Fibroblast of lung (primary cell): ENCODE measurements around the gene CLEC17A. TPM values are rescaled to one million over a fixed set of nuclear protein-coding genes. Genes with fewer than 3 reads are reported as not detected.

Experiments
- DNase-seq, 2 donors: peaks; one replicate each; pipeline versions ENCODE4 v3.0.0 to v3.0.0-alpha.2; 2010; ENCODE audit warnings: low read depth in 2 of 2
- H2AFZ ChIP-seq: 2 replicates; pipeline ENCODE4 v1.5.1; 2012; ENCODE audit warnings: low read length, control low read depth, inconsistent platforms
- H3K27ac ChIP-seq: 2 replicates; pipeline ENCODE4 v1.5.1; 2011; ENCODE audit warnings: low read length, control low read depth; ENCODE audit not compliant: insufficient read depth
- H3K27me3 ChIP-seq: 2 replicates; pipeline ENCODE4 v1.5.1; 2011; ENCODE audit warnings: mild to moderate bottlenecking, low read length; ENCODE audit not compliant: control insufficient read depth, insufficient read depth
- H3K36me3 ChIP-seq: 2 replicates; pipeline ENCODE4 v1.5.1; 2011; ENCODE audit warnings: low read length; ENCODE audit not compliant: control insufficient read depth, insufficient read depth
- H3K4me1 ChIP-seq: 2 replicates; pipeline ENCODE4 v1.5.1; 2011; ENCODE audit warnings: low read length; ENCODE audit not compliant: control insufficient read depth, insufficient read depth; ENCODE audit errors: extremely low read depth
- H3K4me2 ChIP-seq: 2 replicates; pipeline ENCODE4 v1.5.1; 2011; ENCODE audit warnings: low read length, control low read depth; ENCODE audit not compliant: insufficient read depth; ENCODE audit errors: extremely low read depth
- H3K4me3 ChIP-seq, 4 experiments: fragments of 200-600 bp in 1 of 4; sonication (generic) in 1 of 4; replicated peaks in 1 of 4; 2 replicates each; pipeline ENCODE4 v1.5.1; 2011 to 2016; ENCODE audit warnings: low read length in 4 of 4, low read depth in 3 of 4, mild to moderate bottlenecking in 3 of 4, control low read depth in 2 of 4, inconsistent platforms in 1 of 4, mixed read lengths in 1 of 4; ENCODE audit not compliant: insufficient read depth in 1 of 4; ENCODE audit errors: control extremely low read depth in 1 of 4
- H3K79me2 ChIP-seq: 2 replicates; pipeline ENCODE4 v1.5.1; 2012; ENCODE audit warnings: mild to moderate bottlenecking, low read length, inconsistent platforms; ENCODE audit not compliant: control insufficient read depth, insufficient read depth
- H3K9ac ChIP-seq: 2 replicates; pipeline ENCODE4 v1.5.1; 2011; ENCODE audit warnings: mild to moderate bottlenecking, low read length, control low read depth; ENCODE audit not compliant: insufficient read depth
- H3K9me3 ChIP-seq: 2 replicates; pipeline ENCODE4 v1.5.1; 2012; ENCODE audit warnings: low read depth, low read length; ENCODE audit not compliant: control insufficient read depth, insufficient read depth
- H4K20me1 ChIP-seq: 2 replicates; pipeline ENCODE4 v1.5.1; 2011; ENCODE audit warnings: low read length; ENCODE audit not compliant: control insufficient read depth, insufficient read depth; ENCODE audit errors: extremely low read depth
- EZH2 ChIP-seq: IDR thresholded peaks from 2 replicates; pipeline ENCODE4 v1.5.1; 2012; ENCODE audit warnings: low read length, control low read depth, mild to moderate bottlenecking; ENCODE audit errors: missing control alignments
- polyA plus RNA-seq, 2 donors: library from polyadenylated mRNA; depleted of rRNA in 1 of 2; stranded (reverse) in 1 of 2; unstranded in 1 of 2; fragments of >200 nt; gene quantifications; 2 replicates each; pipeline ENCODE4 v1.2.1, GENCODE V29; 2011 to 2012; ENCODE audit warnings: missing spikeins in 1 of 2
- total RNA-seq: library from RNA; depleted of rRNA; stranded (reverse); fragments of >200 nt; gene quantifications from 2 replicates; pipeline ENCODE4 v1.2.1, GENCODE V29; 2014
- TF ChIP-seq, protein P1 (sequence below), 2 donors: IDR thresholded peaks in 1 of 2; conservative IDR thresholded peaks in 1 of 2; 1 replicate in 1 of 2; 2 replicates in 1 of 2; pipeline ENCODE4 v1.5.1; 2011 to 2012; ENCODE audit warnings: low read length in 2 of 2, control low read depth in 1 of 2, inconsistent platforms in 1 of 2, low read depth in 1 of 2, mild to moderate bottlenecking in 1 of 2

CLEC17A gene
- total and polyA plus RNA-seq, 2 donors (not counting 1 experiment from before 2014, with no cell fraction given): 0.03 to 0.17 TPM

GRCh38 chr19:14576363-14576762 lies 6.5 kb upstream of the CLEC17A start:
- Histone ChIP-seq H3K9ac (no peak overlapping the region), H2AFZ (no peak overlapping the region), H3K4me2 (no peak overlapping the region), H3K36me3 (no peaks in the 10 kb centered on the region), H4K20me1 (no peaks in the 10 kb centered on the region), H3K9me3 (no peaks in the 10 kb centered on the region), H3K4me1 (peaks cover 4% of the 10 kb centered on the region), H3K27me3 (no peaks in the 10 kb centered on the region), H3K4me3 (no peak overlapping the region), H3K79me2 (peaks cover 5% of the 10 kb centered on the region), H3K27ac (no peak overlapping the region)
- DNase-seq: no peak
- TF ChIP-seq, protein P1, sequence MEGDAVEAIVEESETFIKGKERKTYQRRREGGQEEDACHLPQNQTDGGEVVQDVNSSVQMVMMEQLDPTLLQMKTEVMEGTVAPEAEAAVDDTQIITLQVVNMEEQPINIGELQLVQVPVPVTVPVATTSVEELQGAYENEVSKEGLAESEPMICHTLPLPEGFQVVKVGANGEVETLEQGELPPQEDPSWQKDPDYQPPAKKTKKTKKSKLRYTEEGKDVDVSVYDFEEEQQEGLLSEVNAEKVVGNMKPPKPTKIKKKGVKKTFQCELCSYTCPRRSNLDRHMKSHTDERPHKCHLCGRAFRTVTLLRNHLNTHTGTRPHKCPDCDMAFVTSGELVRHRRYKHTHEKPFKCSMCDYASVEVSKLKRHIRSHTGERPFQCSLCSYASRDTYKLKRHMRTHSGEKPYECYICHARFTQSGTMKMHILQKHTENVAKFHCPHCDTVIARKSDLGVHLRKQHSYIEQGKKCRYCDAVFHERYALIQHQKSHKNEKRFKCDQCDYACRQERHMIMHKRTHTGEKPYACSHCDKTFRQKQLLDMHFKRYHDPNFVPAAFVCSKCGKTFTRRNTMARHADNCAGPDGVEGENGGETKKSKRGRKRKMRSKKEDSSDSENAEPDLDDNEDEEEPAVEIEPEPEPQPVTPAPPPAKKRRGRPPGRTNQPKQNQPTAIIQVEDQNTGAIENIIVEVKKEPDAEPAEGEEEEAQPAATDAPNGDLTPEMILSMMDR (conservative IDR thresholded peaks at IDR 0.05 in 1 of 2, IDR thresholded peaks at IDR 0.05 in 1 of 2; ENCODE audit: low read depth in 1 of 2, low read length in 2 of 2): no peak

GRCh38 chr19:14577264-14577663 lies 5.6 kb upstream of the CLEC17A start:
- H3K4me2 ChIP-seq: no peak overlapping the region
- H3K79me2 ChIP-seq: no peaks in the 10 kb centered on the region
- no peak for DNase-seq
- H3K27ac ChIP-seq: no peak overlapping the region
- TF ChIP-seq, protein P1 (conservative IDR thresholded peaks at IDR 0.05 in 1 of 2, IDR thresholded peaks at IDR 0.05 in 1 of 2; ENCODE audit: low read depth in 1 of 2, low read length in 2 of 2): no peak
- TF ChIP-seq EZH2: no peak
- no peaks in the 10 kb centered on the region for H4K20me1 ChIP-seq
- H2AFZ ChIP-seq: no peak overlapping the region
- peaks cover 4% of the 10 kb centered on the region for H3K4me1 ChIP-seq
- H3K9ac ChIP-seq: no peak overlapping the region
- H3K9me3 ChIP-seq: no peaks in the 10 kb centered on the region
- no peaks in the 10 kb centered on the region for H3K36me3 ChIP-seq
- no peaks in the 10 kb centered on the region for H3K27me3 ChIP-seq
- no peak overlapping the region for H3K4me3 ChIP-seq

GRCh38 chr19:14577885-14578427 lies 4.9 kb upstream of the CLEC17A start:
- TF ChIP-seq EZH2: no peak
- TF ChIP-seq, protein P1 (conservative IDR thresholded peaks at IDR 0.05 in 1 of 2, IDR thresholded peaks at IDR 0.05 in 1 of 2; ENCODE audit: low read depth in 1 of 2, low read length in 2 of 2): no peak
- Histone ChIP-seq H3K27me3 (no peaks in the 10 kb centered on the region), H4K20me1 (no peaks in the 10 kb centered on the region), H3K9ac (no peak overlapping the region), H3K79me2 (no peaks in the 10 kb centered on the region), H2AFZ (no peak overlapping the region), H3K4me1 (peaks cover 4% of the 10 kb centered on the region), H3K36me3 (no peaks in the 10 kb centered on the region), H3K9me3 (no peaks in the 10 kb centered on the region), H3K27ac (no peak overlapping the region), H3K4me3 (no peak overlapping the region), H3K4me2 (no peak overlapping the region)
- no peak for DNase-seq
